Karpas-422 (cell line): ENCODE results near the gene SCUBE3. TPM values are rescaled to one million over a fixed set of nuclear protein-coding genes. Genes with fewer than 3 reads are reported as not detected.

Experiments
- DNase-seq: peaks from one replicate; pipeline ENCODE4 v3.0.0-alpha.2; 2015
- H2AFZ ChIP-seq: fragments of 200-600 bp; sonication (generic); 2 replicates; pipeline ENCODE4 v1.6.1; 2014; ENCODE audit warnings: antibody characterized with exemption, low read length, mixed read lengths
- H3K27ac ChIP-seq: fragments of 200-600 bp; sonication (generic); 2 replicates; pipeline ENCODE4 v1.5.1; 2014; ENCODE audit warnings: mild to moderate bottlenecking, low read length, moderate library complexity
- H3K27me3 ChIP-seq: fragments of 200-600 bp; sonication (generic); 2 replicates; pipeline ENCODE4 v1.6.1; 2014; ENCODE audit warnings: low read length, mixed read lengths
- H3K36me3 ChIP-seq: fragments of 200-600 bp; sonication (generic); 2 replicates; pipeline ENCODE4 v1.6.1; 2014; ENCODE audit warnings: low read length, mixed read lengths; ENCODE audit not compliant: insufficient read depth
- H3K4me1 ChIP-seq: fragments of 200-600 bp; sonication (generic); 2 replicates; pipeline ENCODE4 v1.6.1; 2014; ENCODE audit warnings: mild to moderate bottlenecking, low read length, mixed read lengths
- H3K4me2 ChIP-seq: fragments of 200-600 bp; sonication (generic); 2 replicates; pipeline ENCODE4 v1.6.1; 2014; ENCODE audit warnings: low read length, low read depth, mild to moderate bottlenecking; ENCODE audit not compliant: poor library complexity, severe bottlenecking
- H3K4me3 ChIP-seq: fragments of 200-600 bp; sonication (generic); 2 replicates; pipeline ENCODE4 v1.5.1; 2014; ENCODE audit warnings: mild to moderate bottlenecking, antibody characterized with exemption, low read length, mixed read lengths
- H3K79me2 ChIP-seq: fragments of 200-600 bp; sonication (generic); 2 replicates; pipeline ENCODE4 v1.6.1; 2014; ENCODE audit warnings: mild to moderate bottlenecking, low read length, mixed read lengths
- H3K9ac ChIP-seq: fragments of 200-600 bp; sonication (generic); 2 replicates; pipeline ENCODE4 v1.6.0; 2014; ENCODE audit warnings: low read length
- H3K9me2 ChIP-seq: fragments of 200-600 bp; sonication (generic), shearing (Covaris generic); replicated peaks from 2 replicates; pipeline ENCODE4 v1.6.0; 2014; ENCODE audit warnings: mild to moderate bottlenecking, low read length, moderate library complexity; ENCODE audit not compliant: insufficient read depth
- H3K9me3 ChIP-seq: fragments of 300-700, 200-600 bp; sonication (generic); 2 replicates; pipeline ENCODE4 v1.6.1; 2014; ENCODE audit warnings: low read length, mixed read lengths
- H4K20me1 ChIP-seq: fragments of 200-600 bp; sonication (generic); 2 replicates; pipeline ENCODE4 v1.6.1; 2014; ENCODE audit warnings: mild to moderate bottlenecking, antibody characterized with exemption, low read length, low read depth; ENCODE audit not compliant: insufficient read depth
- total RNA-seq: library from RNA; depleted of rRNA; stranded (reverse); fragments of >200 nt; shearing (Covaris generic); gene quantifications from 2 replicates; pipeline ENCODE4 v1.2.3, GENCODE V29; 2014; ENCODE audit warnings: low replicate concordance

SCUBE3 gene
- total RNA-seq, 1 experiment from 2014 or later, result not detected

- Histone ChIP-seq H2AFZ (no peak overlapping the region), H3K9ac (no peak overlapping the region), H3K27me3 (no peaks in the 10 kb centered on the region), H3K9me3 (no peaks in the 10 kb centered on the region), H3K36me3 (no peaks in the 10 kb centered on the region), H3K4me3 (no peak overlapping the region), H4K20me1 (peaks cover 10% of the 10 kb centered on the region), H3K79me2 (no peaks in the 10 kb centered on the region), H3K4me1 (no peaks in the 10 kb centered on the region), H3K4me2 (no peak overlapping the region), H3K27ac (no peak overlapping the region), H3K9me2 (no peaks in the 10 kb centered on the region)
- no peak for DNase-seq
Measured at GRCh38 chr6:35229304-35229703, 15.5 kb downstream of the SCUBE3 start.

DNA sequence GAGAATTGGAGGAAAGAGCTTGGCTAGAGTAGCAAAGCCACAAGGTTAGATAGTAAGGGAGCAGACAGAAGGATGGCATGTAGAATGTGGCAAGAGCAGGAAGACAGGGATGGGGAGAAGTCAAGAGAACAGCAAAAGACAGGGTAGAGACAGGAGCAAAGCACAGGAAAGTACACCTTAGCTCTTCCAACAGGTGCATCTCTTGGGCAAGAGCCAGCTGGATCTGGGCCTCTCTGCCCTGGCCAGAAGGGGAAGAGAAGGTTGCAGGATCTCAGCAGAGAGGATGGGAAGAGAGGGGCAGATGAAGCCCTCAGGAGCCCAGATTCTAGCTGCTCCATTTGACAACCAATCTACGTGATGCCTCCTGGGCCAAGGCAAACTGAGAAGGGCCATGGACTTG is 16.7 kb downstream of the SCUBE3 start:
- H3K27ac ChIP-seq, result no peak overlapping the region
- H2AFZ ChIP-seq, result no peak overlapping the region
- no peaks in the 10 kb centered on the region for H3K9me3 ChIP-seq
- H3K9ac ChIP-seq, result no peak overlapping the region
- H3K9me2 ChIP-seq, result no peaks in the 10 kb centered on the region
- peaks cover 10% of the 10 kb centered on the region for H4K20me1 ChIP-seq
- H3K4me1 ChIP-seq, result no peaks in the 10 kb centered on the region
- H3K27me3 ChIP-seq, result no peaks in the 10 kb centered on the region
- H3K4me2 ChIP-seq, result no peak overlapping the region
- no peak for DNase-seq
- no peaks in the 10 kb centered on the region for H3K79me2 ChIP-seq
- H3K36me3 ChIP-seq, result no peaks in the 10 kb centered on the region
- H3K4me3 ChIP-seq, result no peak overlapping the region

GRCh38 chr6:35230950-35231349 is 17.2 kb downstream of the SCUBE3 start:
- H3K79me2 ChIP-seq, result no peaks in the 10 kb centered on the region
- no peaks in the 10 kb centered on the region for H3K9me2 ChIP-seq
- H3K27me3 ChIP-seq, result no peaks in the 10 kb centered on the region
- no peaks in the 10 kb centered on the region for H3K36me3 ChIP-seq
- DNase-seq, result no peak
- no peak overlapping the region for H2AFZ ChIP-seq
- no peak overlapping the region for H3K4me3 ChIP-seq
- H3K4me2 ChIP-seq, result no peak overlapping the region
- peaks cover 10% of the 10 kb centered on the region for H4K20me1 ChIP-seq
- H3K27ac ChIP-seq, result no peak overlapping the region
- H3K9me3 ChIP-seq, result no peaks in the 10 kb centered on the region
- no peaks in the 10 kb centered on the region for H3K4me1 ChIP-seq
- no peak overlapping the region for H3K9ac ChIP-seq

GRCh38 chr6:35231563-35231962 is 17.8 kb downstream of the SCUBE3 start:
- no peaks in the 10 kb centered on the region for H3K27me3 ChIP-seq
- no peak overlapping the region for H3K27ac ChIP-seq
- no peak overlapping the region for H2AFZ ChIP-seq
- no peaks in the 10 kb centered on the region for H3K36me3 ChIP-seq
- H3K4me2 ChIP-seq, result no peak overlapping the region
- no peaks in the 10 kb centered on the region for H3K9me2 ChIP-seq
- no peaks in the 10 kb centered on the region for H3K4me1 ChIP-seq
- peaks cover 10% of the 10 kb centered on the region for H4K20me1 ChIP-seq
- H3K9me3 ChIP-seq, result no peaks in the 10 kb centered on the region
- no peak for DNase-seq
- no peaks in the 10 kb centered on the region for H3K79me2 ChIP-seq
- H3K4me3 ChIP-seq, result no peak overlapping the region
- H3K9ac ChIP-seq, result no peak overlapping the region

- H3K4me3 ChIP-seq, result no peak overlapping the region
- peaks cover 5% of the 10 kb centered on the region for H4K20me1 ChIP-seq
- no peak overlapping the region for H3K4me2 ChIP-seq
- no peaks in the 10 kb centered on the region for H3K79me2 ChIP-seq
- H3K9me2 ChIP-seq, result no peaks in the 10 kb centered on the region
- H3K27me3 ChIP-seq, result no peaks in the 10 kb centered on the region
- no peaks in the 10 kb centered on the region for H3K36me3 ChIP-seq
- no peaks in the 10 kb centered on the region for H3K9me3 ChIP-seq
- H3K9ac ChIP-seq, result no peak overlapping the region
- no peak overlapping the region for H2AFZ ChIP-seq
- H3K27ac ChIP-seq, result no peak overlapping the region
- DNase-seq, result no peak
- no peaks in the 10 kb centered on the region for H3K4me1 ChIP-seq
Measured at GRCh38 chr6:35234901-35235300, 21.1 kb downstream of the SCUBE3 start.

DNA sequence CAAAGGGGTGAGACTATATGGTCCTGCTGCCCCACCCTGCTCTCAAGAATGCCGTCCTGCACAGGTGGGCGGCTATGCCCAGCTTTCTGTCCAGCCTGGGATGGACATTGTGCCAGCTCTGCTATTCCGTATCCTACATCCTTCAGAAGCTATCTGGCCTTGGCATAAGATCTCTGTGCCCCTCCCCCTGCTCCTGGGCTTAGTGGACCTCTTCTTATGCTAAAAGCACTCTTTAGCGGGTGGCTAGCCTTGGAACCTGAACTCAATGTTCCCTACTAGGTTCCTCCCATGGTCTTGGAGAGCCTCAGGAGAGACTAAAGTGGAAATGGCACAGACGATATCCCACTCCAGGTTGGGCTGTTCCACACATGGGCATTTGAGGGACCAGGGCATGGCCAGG is 22.5 kb downstream of the SCUBE3 start:
- no peak overlapping the region for H3K27ac ChIP-seq

DNA sequence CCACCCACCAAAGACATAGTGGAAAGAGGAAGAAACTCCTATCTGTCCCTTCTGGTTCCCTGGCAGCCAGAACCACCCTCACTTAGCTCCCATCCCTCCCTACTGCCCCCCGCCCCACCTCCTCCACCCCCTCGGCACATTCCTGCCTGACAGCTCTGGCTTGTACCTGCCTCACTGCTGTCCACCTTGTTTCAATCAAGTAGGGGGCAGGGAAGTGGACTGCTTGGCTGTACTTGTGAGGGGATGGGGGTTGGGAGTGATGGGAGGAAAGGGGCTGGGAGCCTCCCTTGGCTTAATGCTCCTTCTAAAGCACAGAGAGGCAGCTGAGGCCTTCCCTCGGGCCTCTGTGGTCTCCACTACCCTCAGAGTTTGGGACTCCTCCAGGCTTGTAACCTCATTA is 23.7 kb downstream of the SCUBE3 start:
- peaks cover 14% of the 10 kb centered on the region for H4K20me1 ChIP-seq
- H3K79me2 ChIP-seq, result no peaks in the 10 kb centered on the region
- no peak overlapping the region for H3K4me3 ChIP-seq
- no peak for DNase-seq
- H3K27ac ChIP-seq, result no peak overlapping the region
- H3K9ac ChIP-seq, result no peak overlapping the region
- H3K4me2 ChIP-seq, result no peak overlapping the region
- H3K27me3 ChIP-seq, result no peaks in the 10 kb centered on the region
- peaks cover 5% of the 10 kb centered on the region; the same call in 1 of the 2 replicates for H3K36me3 ChIP-seq
- no peak overlapping the region for H2AFZ ChIP-seq
- H3K9me3 ChIP-seq, result no peaks in the 10 kb centered on the region
- no peaks in the 10 kb centered on the region for H3K9me2 ChIP-seq
- no peaks in the 10 kb centered on the region for H3K4me1 ChIP-seq

More for the DNA sequence above, 22.5 kb downstream of the SCUBE3 start:
- Histone ChIP-seq H4K20me1 (peaks cover 17% of the 10 kb centered on the region), H3K4me3 (no peak overlapping the region), H3K79me2 (no peaks in the 10 kb centered on the region), H3K9me3 (no peaks in the 10 kb centered on the region), H3K9me2 (no peaks in the 10 kb centered on the region), H3K36me3 (peaks cover 5% of the 10 kb centered on the region; the same call in 1 of the 2 replicates), H3K4me2 (no peak overlapping the region), H3K4me1 (no peaks in the 10 kb centered on the region), H3K27me3 (no peaks in the 10 kb centered on the region), H3K9ac (no peak overlapping the region), H2AFZ (no peak overlapping the region)
- DNase-seq, result no peak

GRCh38 chr6:35238843-35239289 is 25.1 kb downstream of the SCUBE3 start:
- Histone ChIP-seq H3K4me3 (no peak overlapping the region), H3K79me2 (no peaks in the 10 kb centered on the region), H3K4me1 (no peaks in the 10 kb centered on the region), H3K27ac (no peak overlapping the region), H3K9me2 (no peaks in the 10 kb centered on the region), H2AFZ (no peak overlapping the region), H3K9me3 (no peaks in the 10 kb centered on the region), H3K27me3 (no peaks in the 10 kb centered on the region), H3K4me2 (no peak overlapping the region), H3K36me3 (peaks cover 5% of the 10 kb centered on the region; the same call in 1 of the 2 replicates), H4K20me1 (peaks cover 16% of the 10 kb centered on the region), H3K9ac (no peak overlapping the region)
- no peak for DNase-seq

DNA sequence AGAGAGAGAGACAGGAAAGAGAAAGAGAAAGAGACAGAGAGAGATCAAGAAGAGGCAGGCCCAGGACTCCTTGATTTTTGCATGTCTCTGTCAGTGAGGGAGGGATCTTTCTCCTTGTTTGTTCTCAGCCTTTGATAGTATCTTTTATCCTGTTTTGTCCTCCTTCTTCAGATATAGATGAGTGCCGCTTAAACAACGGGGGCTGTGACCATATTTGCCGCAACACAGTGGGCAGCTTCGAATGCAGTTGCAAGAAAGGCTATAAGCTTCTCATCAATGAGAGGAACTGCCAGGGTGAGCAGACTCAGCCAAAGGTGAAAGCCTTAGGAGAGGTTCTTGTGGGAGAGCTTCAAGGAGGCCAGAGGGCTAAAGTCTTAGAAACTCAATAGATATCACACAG is 25.8 kb downstream of the SCUBE3 start:
- Histone ChIP-seq H3K4me3 (no peak overlapping the region), H3K9me2 (no peaks in the 10 kb centered on the region), H2AFZ (no peak overlapping the region), H4K20me1 (peaks cover 19% of the 10 kb centered on the region), H3K4me1 (no peaks in the 10 kb centered on the region), H3K9me3 (no peaks in the 10 kb centered on the region), H3K79me2 (no peaks in the 10 kb centered on the region), H3K36me3 (peaks cover 5% of the 10 kb centered on the region; the same call in 1 of the 2 replicates), H3K4me2 (no peak overlapping the region), H3K27me3 (no peaks in the 10 kb centered on the region), H3K27ac (no peak overlapping the region), H3K9ac (no peak overlapping the region)
- DNase-seq, result no peak
